Measurements from ENCODE around the gene NETO1.

NETO1 gene

GRCh38 chr18:72843743-72844142, 24.0 kb downstream of the NETO1 start:
- no peak for DNase-seq (ENCODE audit: low read depth)

GRCh38 chr18:72840109-72840508, 27.7 kb downstream of the NETO1 start:
- no peak for DNase-seq (ENCODE audit: low read depth)

DNA sequence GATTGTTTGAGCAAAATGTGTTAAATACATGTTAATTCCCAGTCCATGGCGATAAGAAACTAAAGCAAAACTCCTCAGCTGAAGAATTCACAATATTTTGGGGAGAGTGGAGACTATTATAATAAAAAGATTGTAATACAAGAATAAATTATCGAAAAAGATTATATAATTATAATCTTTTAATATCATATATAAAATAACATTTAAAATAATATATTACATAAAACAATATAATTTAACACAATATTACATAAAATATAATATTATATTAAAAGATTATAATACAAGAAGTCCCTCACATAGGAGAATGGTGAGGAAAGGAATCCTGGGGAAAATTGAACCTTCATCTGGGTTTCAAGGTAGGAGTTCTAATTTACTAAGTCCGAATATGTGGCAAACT, 33.1 kb downstream of the NETO1 start:
- DNase-seq (ENCODE audit: low read depth), result no peak

GRCh38 chr18:72833471-72833870, 34.3 kb downstream of the NETO1 start:
- no peak for DNase-seq (ENCODE audit: low read depth)

- DNase-seq (ENCODE audit: low read depth), result no peak
These were observed 37.7 kb downstream of the NETO1 start for GRCh38 chr18:72830109-72830508.

DNA sequence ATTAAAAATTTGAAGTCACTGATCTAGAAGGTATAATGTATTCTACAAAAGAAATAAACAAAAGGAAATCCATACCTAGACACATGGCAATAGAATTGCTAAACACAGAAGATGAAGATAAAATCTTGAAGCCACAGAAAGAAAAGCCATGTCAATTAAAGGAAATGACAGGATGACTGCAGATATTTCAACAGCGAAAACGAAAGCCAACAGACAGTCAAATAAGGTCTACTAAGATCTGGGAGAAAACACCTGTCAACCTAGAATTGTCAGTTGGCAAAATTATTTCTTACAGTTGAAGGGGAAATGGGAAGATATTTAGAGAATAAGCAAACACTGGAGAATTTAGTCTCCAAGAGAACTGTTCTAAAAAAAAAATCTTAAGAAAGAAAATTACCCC, 39.2 kb downstream of the NETO1 start:
- no peak for DNase-seq (ENCODE audit: low read depth)

- no peak for DNase-seq (ENCODE audit: low read depth)
These were observed 41.1 kb downstream of the NETO1 start for GRCh38 chr18:72826736-72827135.

- DNase-seq (ENCODE audit: low read depth), result no peak
These were observed 44.4 kb downstream of the NETO1 start for GRCh38 chr18:72823345-72823744.

DNA sequence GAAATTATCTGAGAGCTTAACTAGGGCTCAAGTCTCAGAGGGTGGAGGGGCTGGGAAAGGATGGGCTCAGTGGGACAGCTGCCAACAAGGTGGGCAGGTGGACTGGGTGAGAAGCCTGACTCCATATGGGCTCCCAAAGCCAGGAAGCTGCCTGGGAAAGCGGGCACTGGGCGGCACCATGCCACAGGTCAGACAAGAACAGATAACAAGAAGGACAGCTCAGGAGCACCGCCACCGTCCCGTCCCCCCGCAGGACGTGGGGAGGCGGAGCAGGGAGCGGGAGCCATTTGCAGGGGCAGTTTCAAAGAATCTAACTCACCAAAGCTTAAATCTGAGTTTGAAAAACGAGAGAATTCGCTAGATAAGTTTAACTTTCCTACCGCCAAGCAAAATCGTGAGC, 45.6 kb downstream of the NETO1 start:
- DNase-seq (ENCODE audit: low read depth), result no peak

DNA sequence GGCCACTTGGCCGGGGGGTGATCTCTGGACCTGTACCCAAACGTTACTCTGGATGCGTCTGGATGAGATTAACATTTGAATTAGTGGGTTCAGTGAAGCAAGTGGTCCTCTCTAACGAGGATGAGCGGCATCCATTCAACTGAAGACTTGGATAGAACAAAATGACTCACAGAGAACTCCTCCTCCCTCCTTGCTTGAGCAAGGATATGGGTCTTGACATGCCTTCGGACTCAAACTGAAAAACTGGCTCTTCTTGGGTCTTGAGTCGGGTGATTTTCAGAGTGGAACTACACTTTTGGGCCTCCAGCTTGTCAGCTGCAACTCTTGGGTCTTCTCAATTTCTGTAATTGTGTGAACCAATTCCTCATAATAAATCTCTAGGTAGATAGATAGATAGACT, 47.2 kb downstream of the NETO1 start:
- DNase-seq (ENCODE audit: low read depth), result no peak

- DNase-seq (ENCODE audit: low read depth), result no peak
These were observed 48.7 kb downstream of the NETO1 start for GRCh38 chr18:72819050-72819449.

- DNase-seq (ENCODE audit: low read depth), result no peak
These were observed 56.7 kb downstream of the NETO1 start for GRCh38 chr18:72811047-72811446.

DNA sequence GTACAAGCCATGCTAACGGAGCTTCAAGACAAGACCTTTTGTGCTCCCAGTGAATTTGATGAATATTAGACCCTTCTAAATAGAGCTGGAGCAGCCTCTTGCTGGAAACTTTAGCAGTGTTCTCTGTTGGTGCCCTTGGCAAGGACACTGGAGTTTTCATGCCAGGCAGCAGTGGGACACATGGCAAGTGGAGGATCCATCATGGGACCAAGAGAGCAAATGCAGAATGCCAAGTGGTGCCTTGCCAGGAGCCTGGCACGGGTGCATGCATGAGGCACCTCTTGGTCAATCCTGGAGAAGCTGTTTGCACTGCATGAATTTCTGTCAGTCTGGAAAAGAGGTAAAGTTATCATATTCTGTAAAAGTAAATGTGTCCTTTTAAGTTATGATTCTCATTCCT, 59.1 kb downstream of the NETO1 start:
- DNase-seq (ENCODE audit: low read depth), result no peak

- DNase-seq (ENCODE audit: low read depth), result no peak
These were observed 68.7 kb downstream of the NETO1 start for GRCh38 chr18:72799106-72799505.

- DNase-seq (ENCODE audit: low read depth), result no peak
These were observed 84.3 kb downstream of the NETO1 start for GRCh38 chr18:72783530-72783929.

DNA sequence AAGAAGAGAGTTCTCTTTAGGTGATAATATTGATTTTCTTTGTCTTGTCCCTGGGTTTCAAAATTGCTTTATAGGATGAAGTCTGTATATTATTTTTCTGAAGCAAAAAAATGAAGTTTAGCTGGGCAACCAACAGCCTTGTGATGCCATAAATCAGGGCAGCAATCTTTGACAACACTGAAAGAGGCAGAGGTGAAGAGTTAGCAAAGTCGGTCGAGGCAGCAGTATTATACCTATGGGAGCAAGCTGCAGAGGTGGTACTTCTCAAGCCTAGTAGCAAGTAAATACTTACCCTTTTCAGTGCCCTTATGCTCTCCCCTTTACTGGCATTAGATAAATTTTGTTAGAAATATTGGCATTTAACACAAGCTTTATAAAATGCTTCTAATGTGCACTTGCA, 92.9 kb downstream of the NETO1 start:
- DNase-seq (ENCODE audit: low read depth), result no peak

- no peak for DNase-seq (ENCODE audit: low read depth)
These were observed 94.9 kb downstream of the NETO1 start for GRCh38 chr18:72772916-72773315.

DNA sequence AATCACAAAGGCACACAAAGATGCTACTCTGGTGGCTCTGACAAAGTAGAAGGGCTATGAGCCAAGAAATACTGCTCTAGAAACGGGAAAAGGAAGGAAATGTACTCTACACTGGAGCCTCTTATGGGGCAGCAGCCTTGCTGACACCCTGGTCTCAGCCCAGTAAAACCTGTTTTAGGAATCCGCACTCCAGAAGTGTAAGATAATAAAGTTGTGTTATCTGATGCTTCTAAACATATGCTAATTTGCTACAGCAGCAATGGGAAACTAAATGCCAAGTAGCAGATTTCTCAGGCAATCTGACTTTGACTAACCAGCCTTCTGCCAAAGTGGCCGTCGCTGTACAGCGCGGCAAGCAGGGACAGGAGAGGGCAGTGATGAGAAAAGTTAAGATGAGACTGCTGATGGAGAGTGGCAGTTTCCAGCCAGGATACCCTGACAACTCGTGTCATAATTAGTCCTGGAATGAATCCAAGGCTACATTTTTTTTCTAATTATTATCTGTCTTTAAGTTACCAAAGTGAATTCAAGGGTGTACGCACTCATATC, 99.0 kb downstream of the NETO1 start:
- DNase-seq (ENCODE audit: low read depth), result no peak

GRCh38 chr18:72762515-72763122, 105.2 kb downstream of the NETO1 start:
- no peak for DNase-seq (ENCODE audit: low read depth)

DNA sequence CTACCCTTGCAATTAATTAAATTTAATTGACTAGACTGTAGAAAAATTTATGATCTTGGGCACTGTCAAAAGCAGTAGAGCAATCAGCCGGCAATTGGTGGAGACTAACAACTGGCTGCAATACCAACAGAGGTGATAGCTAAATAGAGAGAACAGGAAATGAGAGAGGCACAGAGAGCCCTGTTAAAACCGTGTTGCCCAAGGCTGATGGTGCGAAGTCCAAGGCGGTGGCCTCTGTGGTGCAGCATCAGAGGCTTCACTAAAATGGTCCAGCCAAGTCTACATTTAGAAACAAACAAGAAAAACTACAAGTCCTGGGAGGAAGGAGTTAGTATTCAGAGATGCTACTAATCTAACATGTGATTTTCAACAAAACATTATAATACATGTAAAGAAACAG, 115.6 kb downstream of the NETO1 start:
- no peak for DNase-seq (ENCODE audit: low read depth)

DNA sequence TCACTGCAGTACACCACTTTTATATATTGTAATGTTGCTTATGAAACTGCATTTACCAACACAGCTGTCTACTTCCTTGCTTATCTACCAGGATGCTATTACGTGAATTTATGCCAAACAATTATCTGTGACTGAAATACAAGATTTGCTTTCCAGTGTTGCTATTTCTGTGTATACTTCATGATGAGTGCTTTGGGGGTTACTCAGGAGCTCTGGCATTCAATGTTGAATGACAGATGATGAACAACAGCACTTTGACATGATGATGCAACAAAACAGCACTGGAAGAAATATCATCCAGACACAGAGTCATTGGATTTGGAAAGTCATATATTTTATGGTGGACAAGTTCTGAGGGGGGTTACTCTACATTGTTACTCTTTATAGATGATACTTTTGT, 125.8 kb downstream of the NETO1 start:
- DNase-seq (ENCODE audit: low read depth), result no peak

DNA sequence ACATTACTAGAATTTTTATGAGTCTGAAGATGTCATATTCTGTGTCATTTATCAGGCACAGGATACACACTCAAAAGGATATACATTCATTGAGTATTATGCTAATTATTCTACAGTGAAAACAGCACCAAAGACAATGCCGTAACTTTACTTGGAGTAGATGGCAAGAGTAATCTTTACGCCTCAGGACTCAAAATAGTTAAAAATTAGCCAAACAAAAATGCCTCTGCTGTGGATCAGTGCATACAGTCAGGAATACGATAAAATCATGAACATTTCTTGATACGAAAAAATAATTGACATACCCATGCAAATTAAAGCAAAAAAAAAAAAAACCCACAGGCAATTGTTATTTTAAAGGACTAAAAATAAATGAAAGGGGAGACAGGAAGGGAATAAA, 129.7 kb downstream of the NETO1 start:
- DNase-seq (ENCODE audit: low read depth), result no peak

DNA sequence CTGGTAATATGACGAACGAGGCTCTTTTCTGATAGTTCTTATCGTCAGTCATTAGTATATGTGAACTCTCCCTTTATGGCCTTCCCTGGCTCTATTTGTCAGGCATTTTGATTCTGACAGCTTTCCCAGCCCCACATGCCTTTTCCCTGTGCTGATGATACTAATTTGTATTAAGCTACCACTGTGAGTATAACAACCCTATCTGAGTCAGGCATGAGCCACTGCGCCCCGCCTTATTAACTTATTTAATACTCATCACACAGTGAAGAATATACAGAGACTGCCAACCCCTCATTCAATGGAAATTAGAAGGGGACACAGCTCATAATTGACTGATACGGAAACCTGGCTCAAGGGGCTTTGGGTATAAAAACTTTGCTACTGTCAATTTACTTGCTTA, 140.0 kb downstream of the NETO1 start:
- DNase-seq (ENCODE audit: low read depth), result no peak

- no peak for DNase-seq (ENCODE audit: low read depth)
These were observed 140.6 kb downstream of the NETO1 start for GRCh38 chr18:72727038-72727655.

Measured in stimulated activated CD8-positive, alpha-beta memory T cell treated with anti-CD3 and anti-CD28 coated beads, Interleukin-7, amount 100 ng/mL, for 24 hours (primary cell).